ENCODE data around the gene RLN3.

DNA sequence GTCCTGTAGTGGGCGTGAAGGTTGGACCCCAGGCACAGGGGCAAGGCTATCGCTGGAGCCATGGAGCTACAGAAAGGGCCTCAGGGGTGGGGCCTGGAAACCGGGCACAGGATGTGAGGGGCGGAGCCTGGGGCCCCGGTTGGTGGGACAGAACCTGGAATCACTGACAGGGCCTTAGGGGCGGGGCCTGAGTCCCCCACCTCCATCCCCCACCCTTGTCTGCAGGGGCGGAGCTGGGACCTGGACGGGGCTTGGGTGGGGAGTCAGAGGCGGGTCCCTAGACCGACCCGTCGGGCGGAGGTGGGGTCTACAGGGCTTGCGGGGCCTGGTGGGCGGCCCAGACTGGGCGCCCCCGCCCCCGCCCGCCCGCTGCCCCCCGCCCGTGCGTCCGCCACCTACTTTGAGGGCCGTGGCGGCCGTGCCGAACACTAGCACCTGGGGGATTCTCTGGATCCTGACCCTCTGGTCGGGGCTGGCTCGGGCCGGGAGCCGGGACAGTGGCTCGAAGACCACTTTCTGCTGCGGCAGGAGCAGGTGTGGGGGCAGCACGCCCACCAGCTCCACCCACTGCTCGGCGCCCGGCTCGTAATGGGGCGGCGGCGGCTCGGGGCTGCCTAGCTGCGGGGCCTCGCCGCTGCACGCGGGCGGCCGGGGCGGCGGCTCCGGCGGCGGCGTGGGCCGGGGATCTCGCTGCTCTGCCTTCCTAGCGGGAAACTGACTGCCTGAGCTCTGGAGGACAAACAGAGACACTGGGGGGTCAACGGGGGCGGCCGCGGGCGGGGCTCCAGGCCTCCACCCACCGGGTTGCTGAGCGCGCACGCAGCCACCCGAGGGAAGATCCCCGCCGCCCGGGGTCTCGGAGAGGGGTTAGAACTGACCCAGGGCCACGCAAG, 49.4 kb upstream of the RLN3 start:
- TF ChIP-seq, protein P1, sequence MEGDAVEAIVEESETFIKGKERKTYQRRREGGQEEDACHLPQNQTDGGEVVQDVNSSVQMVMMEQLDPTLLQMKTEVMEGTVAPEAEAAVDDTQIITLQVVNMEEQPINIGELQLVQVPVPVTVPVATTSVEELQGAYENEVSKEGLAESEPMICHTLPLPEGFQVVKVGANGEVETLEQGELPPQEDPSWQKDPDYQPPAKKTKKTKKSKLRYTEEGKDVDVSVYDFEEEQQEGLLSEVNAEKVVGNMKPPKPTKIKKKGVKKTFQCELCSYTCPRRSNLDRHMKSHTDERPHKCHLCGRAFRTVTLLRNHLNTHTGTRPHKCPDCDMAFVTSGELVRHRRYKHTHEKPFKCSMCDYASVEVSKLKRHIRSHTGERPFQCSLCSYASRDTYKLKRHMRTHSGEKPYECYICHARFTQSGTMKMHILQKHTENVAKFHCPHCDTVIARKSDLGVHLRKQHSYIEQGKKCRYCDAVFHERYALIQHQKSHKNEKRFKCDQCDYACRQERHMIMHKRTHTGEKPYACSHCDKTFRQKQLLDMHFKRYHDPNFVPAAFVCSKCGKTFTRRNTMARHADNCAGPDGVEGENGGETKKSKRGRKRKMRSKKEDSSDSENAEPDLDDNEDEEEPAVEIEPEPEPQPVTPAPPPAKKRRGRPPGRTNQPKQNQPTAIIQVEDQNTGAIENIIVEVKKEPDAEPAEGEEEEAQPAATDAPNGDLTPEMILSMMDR (IDR thresholded peaks at IDR 0.05; ENCODE audit: borderline replicate concordance, extremely low read depth, low read length, poor library complexity, severe bottlenecking), result no peak
- no peak for TF ChIP-seq EZH2 (IDR thresholded peaks at IDR 0.05; ENCODE audit: borderline replicate concordance, low read depth, low read length, severe bottlenecking)
